A375 (cell line): ENCODE results near the gene MB21D2. TPM values are rescaled to one million over a fixed set of nuclear protein-coding genes. Genes with fewer than 3 reads are reported as not detected.

Source experiments
- total RNA-seq: library from RNA; depleted of rRNA; stranded (reverse); fragments of >200 nt; shearing (Covaris generic); gene quantifications from 2 replicates; pipeline ENCODE4 v1.2.3, GENCODE V29; 2014; rRNA removed

Gene MB21D2
- 6.0 and 6.1 TPM in 2 replicates for total RNA-seq

DNA sequence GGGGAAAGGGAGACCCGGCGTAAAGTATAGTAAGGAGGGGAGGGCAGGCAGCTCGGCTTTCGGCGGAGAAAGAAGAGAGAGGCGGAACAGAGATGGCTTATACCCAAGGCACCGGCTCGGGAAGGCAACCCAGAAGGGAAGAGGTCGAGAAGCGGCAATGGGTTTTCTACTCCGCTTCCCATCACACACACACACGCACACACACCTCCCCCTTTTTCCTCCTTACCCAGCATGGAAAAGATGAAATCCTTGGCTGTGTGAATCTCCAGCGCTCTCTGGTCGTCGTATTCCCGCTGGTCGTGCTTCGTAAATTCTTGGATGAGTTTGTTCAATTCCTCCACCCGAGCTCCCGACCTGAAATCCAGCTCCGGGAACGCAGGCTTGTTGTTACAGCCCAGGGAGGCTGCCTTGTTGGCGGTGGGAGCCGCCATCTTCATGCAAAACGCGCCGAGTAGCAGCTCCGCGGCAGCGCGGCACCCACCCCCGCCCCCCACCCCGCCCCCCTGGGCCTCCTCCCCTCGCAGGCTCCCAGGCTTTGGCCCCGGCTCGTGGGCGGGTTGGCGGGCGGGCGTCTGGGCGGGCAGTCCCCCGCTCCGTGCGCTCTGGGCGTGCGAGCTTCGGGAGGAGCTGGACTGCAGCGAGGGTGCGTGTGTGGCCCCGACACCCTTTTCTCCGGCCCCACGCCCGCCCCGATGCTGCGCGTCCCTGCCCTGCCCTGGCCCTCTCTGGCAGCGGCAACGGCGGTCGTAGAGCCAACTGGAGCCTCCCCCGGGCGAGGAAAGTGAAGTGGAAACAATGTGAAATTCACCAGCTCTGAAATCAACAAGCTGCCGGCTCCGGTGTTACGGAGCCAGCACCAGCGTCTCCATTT is at the start of gene MB21D2:
Gene MB21D2, minus strand, starts transcription at position 453 of the 871 bp plus-strand sequence. Its CDS starts 16 bp downstream, at position 437.

Other genes starting within 250 kb of the MB21D2 start
- 2.1 and 3.1 TPM in 2 replicates for gene FGF12, start 190.3 kb downstream of the MB21D2 start, total RNA-seq